B cell (primary cell): ENCODE data around the gene ANAPC5.

Source experiments
- CTCF ChIP-seq: fragments of 200-600 bp; IDR thresholded peaks from one replicate; pipeline ENCODE4 v1.8.0; 2022; ENCODE audit warnings: antibody characterized with exemption, mild to moderate bottlenecking
- EZH2 ChIP-seq: IDR thresholded peaks from 2 replicates; pipeline ENCODE4 v1.6.1; 2012; ENCODE audit warnings: borderline replicate concordance, low read depth, mild to moderate bottlenecking, moderate library complexity, low read length; ENCODE audit not compliant: insufficient read depth, poor library complexity, severe bottlenecking

DNA sequence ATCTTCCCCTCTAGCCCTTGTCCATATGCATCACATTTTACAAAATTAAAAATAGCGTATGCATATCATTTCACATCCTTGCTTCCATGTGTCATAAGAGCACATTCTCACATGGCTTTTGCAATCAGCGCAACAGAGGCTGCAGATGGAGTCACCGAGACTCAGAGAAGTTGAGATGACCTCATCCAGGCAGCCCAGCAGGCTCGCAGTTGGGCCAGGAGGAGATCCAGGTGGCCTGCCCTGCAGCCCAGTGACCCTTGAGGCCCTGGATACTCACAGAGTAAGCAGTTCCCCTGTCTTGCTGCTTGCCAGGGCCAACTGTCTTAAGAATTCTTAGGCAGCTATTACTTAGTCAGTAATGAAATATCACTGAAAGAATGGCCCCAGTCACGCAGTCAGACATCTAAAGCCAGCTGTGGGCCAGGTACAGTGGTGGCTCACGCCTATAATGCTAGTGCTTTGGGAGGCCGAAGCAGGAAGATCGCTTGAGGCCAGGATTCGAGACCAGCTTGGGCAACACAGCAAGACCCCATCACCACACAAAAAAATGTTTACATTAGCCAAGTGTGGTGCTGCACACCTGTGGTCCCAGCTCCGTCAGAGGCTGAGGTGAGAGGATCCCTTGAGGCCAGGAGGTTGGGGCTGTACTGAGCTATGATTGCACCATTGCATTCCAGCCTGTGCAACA, 64.8 kb downstream of the ANAPC5 start:
- TF ChIP-seq CTCF: no peak
- TF ChIP-seq EZH2: no peak
